ENCODE data around the gene FZR1.

FZR1 gene

GRCh38 chr19:3465552-3465951 lies 40.6 kb upstream of the FZR1 start:
- TF ChIP-seq JUND (IDR thresholded peaks at IDR 0.05; ENCODE audit: low read depth) = no peak
- in situ Hi-C loops (cut with HindIII; ENCODE audit: low pct_unique_long_range_greater_than_20kb, low sequenced_read_pairs) = no loop called here
- DNase-seq (ENCODE audit: low read depth in 1 of 2, low spot score in 1 of 2) = no peak

GRCh38 chr19:3466635-3467034 lies 39.5 kb upstream of the FZR1 start:
- no peak for TF ChIP-seq JUND (IDR thresholded peaks at IDR 0.05; ENCODE audit: low read depth)
- DNase-seq (ENCODE audit: low read depth in 1 of 2, low spot score in 1 of 2) = no peak
- in situ Hi-C loops (cut with HindIII; ENCODE audit: low pct_unique_long_range_greater_than_20kb, low sequenced_read_pairs) = no loop called here

- in situ Hi-C loops (cut with HindIII; ENCODE audit: low pct_unique_long_range_greater_than_20kb, low sequenced_read_pairs) = no loop called here
- DNase-seq (ENCODE audit: low read depth in 1 of 2, low spot score in 1 of 2) = no peak
- no peak for TF ChIP-seq JUND (IDR thresholded peaks at IDR 0.05; ENCODE audit: low read depth)
Measured at GRCh38 chr19:3467437-3468198, 38.5 kb upstream of the FZR1 start.

GRCh38 chr19:3468211-3468610 lies 37.9 kb upstream of the FZR1 start:
- in situ Hi-C loops (cut with HindIII; ENCODE audit: low pct_unique_long_range_greater_than_20kb, low sequenced_read_pairs) = no loop called here
- no peak for TF ChIP-seq JUND (IDR thresholded peaks at IDR 0.05; ENCODE audit: low read depth)
- no peak for DNase-seq (ENCODE audit: low read depth in 1 of 2, low spot score in 1 of 2)

GRCh38 chr19:3469638-3470499 lies 36.2 kb upstream of the FZR1 start:
- no peak for DNase-seq (ENCODE audit: low read depth in 1 of 2, low spot score in 1 of 2)
- in situ Hi-C loops (cut with HindIII; ENCODE audit: low pct_unique_long_range_greater_than_20kb, low sequenced_read_pairs) = no loop called here
- no peak for TF ChIP-seq JUND (IDR thresholded peaks at IDR 0.05; ENCODE audit: low read depth)

- TF ChIP-seq JUND (IDR thresholded peaks at IDR 0.05; ENCODE audit: low read depth) = no peak
- in situ Hi-C loops (cut with HindIII; ENCODE audit: low pct_unique_long_range_greater_than_20kb, low sequenced_read_pairs) = no loop called here
- DNase-seq (ENCODE audit: low read depth in 1 of 2, low spot score in 1 of 2) = peak in 1 of 2 experiments; percentile 21
Measured at GRCh38 chr19:3470500-3471128, 35.5 kb upstream of the FZR1 start.

GRCh38 chr19:3471954-3472655 lies 34.0 kb upstream of the FZR1 start:
- no peak for TF ChIP-seq JUND (IDR thresholded peaks at IDR 0.05; ENCODE audit: low read depth)
- no peak for DNase-seq (ENCODE audit: low read depth in 1 of 2, low spot score in 1 of 2)
- in situ Hi-C loops (cut with HindIII; ENCODE audit: low pct_unique_long_range_greater_than_20kb, low sequenced_read_pairs) = no loop called here

- no peak for TF ChIP-seq JUND (IDR thresholded peaks at IDR 0.05; ENCODE audit: low read depth)
- no peak for DNase-seq (ENCODE audit: low read depth in 1 of 2, low spot score in 1 of 2)
- in situ Hi-C loops (cut with HindIII; ENCODE audit: low pct_unique_long_range_greater_than_20kb, low sequenced_read_pairs) = no loop called here
Measured at GRCh38 chr19:3474010-3474409, 32.1 kb upstream of the FZR1 start.

GRCh38 chr19:3474614-3475013 lies 31.5 kb upstream of the FZR1 start:
- TF ChIP-seq JUND (IDR thresholded peaks at IDR 0.05; ENCODE audit: low read depth) = no peak
- in situ Hi-C loops (cut with HindIII; ENCODE audit: low pct_unique_long_range_greater_than_20kb, low sequenced_read_pairs) = no loop called here
- DNase-seq (ENCODE audit: low read depth in 1 of 2, low spot score in 1 of 2) = no peak

GRCh38 chr19:3475449-3475848 lies 30.7 kb upstream of the FZR1 start:
- no peak for TF ChIP-seq JUND (IDR thresholded peaks at IDR 0.05; ENCODE audit: low read depth)
- in situ Hi-C loops (cut with HindIII; ENCODE audit: low pct_unique_long_range_greater_than_20kb, low sequenced_read_pairs) = no loop called here

GRCh38 chr19:3476830-3477229 lies 29.3 kb upstream of the FZR1 start:
- in situ Hi-C loops (cut with HindIII; ENCODE audit: low pct_unique_long_range_greater_than_20kb, low sequenced_read_pairs) = no loop called here

More at GRCh38 chr19:3475449-3475848, 30.7 kb upstream of the FZR1 start:
- DNase-seq (ENCODE audit: low read depth in 1 of 2, low spot score in 1 of 2) = no peak

GRCh38 chr19:3477506-3477905 lies 28.6 kb upstream of the FZR1 start:
- no peak for TF ChIP-seq JUND (IDR thresholded peaks at IDR 0.05; ENCODE audit: low read depth)
- in situ Hi-C loops (cut with HindIII; ENCODE audit: low pct_unique_long_range_greater_than_20kb, low sequenced_read_pairs) = no loop called here
- no peak for DNase-seq (ENCODE audit: low read depth in 1 of 2, low spot score in 1 of 2)

More at GRCh38 chr19:3476830-3477229, 29.3 kb upstream of the FZR1 start:
- no peak for DNase-seq (ENCODE audit: low read depth in 1 of 2, low spot score in 1 of 2)
- no peak for TF ChIP-seq JUND (IDR thresholded peaks at IDR 0.05; ENCODE audit: low read depth)
